ENCODE data around the gene CALCB. TPM values are rescaled to one million over a fixed set of nuclear protein-coding genes. Genes with fewer than 3 reads are reported as not detected.
"Not testable (repeated sequence)": the region's sequence is repeated elsewhere in the genome, so short reads cannot be mapped to it uniquely, and the experiment has no call there.

CALCB gene
- total RNA-seq, 6 donors from 2014 or later: 1.0 TPM; not detected in 5

DNA sequence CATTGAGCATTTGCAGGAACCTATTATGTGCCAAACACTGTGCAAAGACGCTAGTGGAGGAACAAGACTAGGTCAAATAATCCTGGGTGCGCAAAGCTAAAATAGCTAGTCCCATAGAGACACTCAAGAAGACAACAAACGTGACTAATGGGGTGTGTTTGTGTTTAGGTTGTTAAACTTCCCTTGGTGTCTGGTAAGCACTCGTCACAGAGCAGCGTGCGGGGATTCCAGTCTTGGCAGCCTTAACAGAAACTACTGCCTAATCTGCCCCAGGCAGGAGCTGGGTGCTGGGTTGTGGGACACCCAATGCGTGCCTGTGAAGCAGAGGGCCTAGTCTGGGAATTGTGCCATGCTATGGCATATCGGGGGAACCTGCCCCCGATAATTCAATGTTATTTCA is 10.8 kb upstream of the CALCB start:
- Histone ChIP-seq H3K4me1 (no peaks in the 10 kb centered on the region), H3K4me3 (no peak overlapping the region), H3K27me3 (no peaks in the 10 kb centered on the region), H3K27ac (no peak overlapping the region), H3K9me3 (no peaks in the 10 kb centered on the region), H3K36me3 (no peaks in the 10 kb centered on the region)
- no peak for TF ChIP-seq EP300 (IDR thresholded peaks at IDR 0.05)
- TF ChIP-seq POLR2A (IDR thresholded peaks at IDR 0.05): no peak
- no peak for TF ChIP-seq CTCF (IDR thresholded peaks at IDR 0.05)
- TF ChIP-seq POLR2AphosphoS5 (IDR thresholded peaks at IDR 0.05): no peak
- ATAC-seq (ENCODE audit: low FRiP score in 2 of 2): no peak
- DNase-seq: no peak
- 81 to 85% methylated on average over 9 of the region's 9 CpGs for WGBS, 2 donors

- ATAC-seq (ENCODE audit: low FRiP score in 2 of 2); H3K27ac ChIP-seq; DNase-seq; H3K4me3 ChIP-seq; H3K9me3 ChIP-seq; H3K36me3 ChIP-seq: not testable (repeated sequence)
- peaks cover 0 to 21% (median 7%) of the 10 kb centered on the region in 4 donors for H3K27me3 ChIP-seq
- H3K4me1 ChIP-seq: peaks cover 16 to 18% (median 17%) of the 10 kb centered on the region in 4 donors
- 86 to 91% methylated on average over 7 of the region's 7 CpGs for WGBS, 2 donors
These were observed 3.6 kb upstream of the CALCB start for GRCh38 chr11:15069751-15070150.

- Histone ChIP-seq H3K36me3 (no peaks in the 10 kb centered on the region), H3K27ac (no peak overlapping the region), H3K4me3 (no peak overlapping the region), H3K4me1 (peaks cover 17 to 20% (median 19%) of the 10 kb centered on the region in 4 donors), H3K27me3 (peaks cover 0 to 21% (median 7%) of the 10 kb centered on the region in 4 donors), H3K9me3 (peaks cover 0 to 4% (median 0%) of the 10 kb centered on the region in 4 donors)
- ATAC-seq (ENCODE audit: low FRiP score in 2 of 2): no peak
- WGBS, 2 donors: 88 to 94% methylated on average over 21 to 32 of the region's 32 CpGs
- DNase-seq: peak in 1 of 2 donors; percentile 52
- no peak for TF ChIP-seq CTCF (IDR thresholded peaks at IDR 0.05)
- no peak for TF ChIP-seq EP300 (IDR thresholded peaks at IDR 0.05)
- TF ChIP-seq POLR2A (IDR thresholded peaks at IDR 0.05): no peak
- no peak for TF ChIP-seq POLR2AphosphoS5 (IDR thresholded peaks at IDR 0.05)
These were observed 1.7 kb upstream of the CALCB start for GRCh38 chr11:15071556-15072255.

DNA sequence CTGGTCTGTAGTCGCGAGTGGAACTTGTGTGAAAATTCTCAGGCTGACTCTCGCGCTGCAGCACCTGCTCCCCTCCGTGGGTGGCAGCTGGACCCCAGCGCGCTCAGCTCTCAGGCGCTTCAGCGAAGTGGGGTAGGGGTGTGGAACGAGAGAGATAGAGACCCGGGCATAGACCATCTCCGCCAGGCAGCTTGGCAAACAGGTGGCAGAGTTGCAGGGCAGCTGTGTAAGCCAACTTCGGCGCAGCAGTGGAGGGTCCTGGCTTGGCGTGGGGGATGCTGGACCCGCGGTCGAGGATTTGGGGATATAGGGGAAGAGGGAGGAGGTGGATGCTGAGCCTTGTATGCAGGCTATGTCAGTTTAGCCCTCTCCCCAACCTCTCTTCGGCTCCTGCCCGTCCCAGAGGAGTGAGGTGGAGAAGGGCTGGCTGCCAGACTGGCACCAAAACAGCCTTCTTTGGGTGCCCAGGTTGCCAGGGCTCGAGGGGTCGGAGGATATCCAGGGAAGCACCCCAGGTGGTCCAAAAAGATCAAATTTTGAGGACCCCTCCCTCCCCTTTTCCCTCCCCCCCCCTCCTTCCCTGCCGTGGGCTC is 746 bp upstream of the CALCB start:
- peak in 1 of 2 donors; percentile 65 for DNase-seq
- peaks cover 0 to 21% (median 7%) of the 10 kb centered on the region in 4 donors for H3K27me3 ChIP-seq
- WGBS, 2 donors: 81 to 82% methylated on average over 22 of the region's 23 CpGs

More for the DNA sequence above, 746 bp upstream of the CALCB start:
- Histone ChIP-seq H3K27ac (no peak overlapping the region), H3K4me3 (no peak overlapping the region), H3K9me3 (peaks cover 0 to 4% (median 0%) of the 10 kb centered on the region in 4 donors), H3K4me1 (peaks cover 17 to 20% (median 19%) of the 10 kb centered on the region in 4 donors), H3K36me3 (no peaks in the 10 kb centered on the region)
- no peak for ATAC-seq (ENCODE audit: low FRiP score in 2 of 2)
- TF ChIP-seq POLR2A (IDR thresholded peaks at IDR 0.05) (no peak), CTCF (IDR thresholded peaks at IDR 0.05) (no peak), POLR2AphosphoS5 (IDR thresholded peaks at IDR 0.05) (no peak), EP300 (IDR thresholded peaks at IDR 0.05) (no peak)

All from upper lobe of left lung (tissue), 6 donors.